Left lung (tissue), 10 donors: Measurements from ENCODE around the gene CLDN19. TPM values are rescaled to one million over a fixed set of nuclear protein-coding genes. Genes with fewer than 3 reads are reported as not detected.

Experiments
- ATAC-seq: fragments of 200-7000 bp; cut with Tn5 transposase; one replicate; pipeline ENCODE4 v1.9.1; 2020; ENCODE audit warnings: moderate library complexity
- DNase-seq, 4 donors: peaks; one replicate each; pipeline ENCODE4 v3.0.0-alpha.2; 2013 to 2020
- H3K27ac ChIP-seq, 2 donors: fragments of 200-600 bp; sonication (generic) in 1 of 2; one replicate each; pipeline versions ENCODE4 v1.5.0 to v1.8.0; 2020 to 2021
- H3K27me3 ChIP-seq, 2 donors: fragments of 200-600 bp; sonication (generic) in 1 of 2; one replicate each; pipeline versions ENCODE4 v1.5.0 to v1.8.0; 2020 to 2021
- H3K36me3 ChIP-seq, 2 donors: fragments of 200-600 bp; sonication (generic) in 1 of 2; one replicate each; pipeline versions ENCODE4 v1.5.0 to v1.8.0; 2020 to 2021
- H3K4me1 ChIP-seq, 2 donors: fragments of 200-600 bp; one replicate each; pipeline ENCODE4 v1.8.0; 2021
- H3K4me3 ChIP-seq, 2 donors: fragments of 200-600 bp; sonication (generic) in 1 of 2; one replicate each; pipeline versions ENCODE4 v1.5.0 to v1.8.0; 2020 to 2021; ENCODE audit warnings: mild to moderate bottlenecking in 1 of 2
- H3K9me3 ChIP-seq, 2 donors: fragments of 200-600 bp; sonication (generic) in 1 of 2; one replicate each; pipeline versions ENCODE4 v1.5.0 to v1.8.0; 2020 to 2021
- intact Hi-C, 2 donors: fragments of 100-400 bp; cut with DNase I; formaldehyde crosslinking; loops; one replicate each; pipeline versions ENCODE4 v1.11.2 to v1.14.2; 2022
- polyA plus RNA-seq, 6 donors: library from polyadenylated mRNA; unstranded; fragments of 120-200 nt; gene quantifications; one replicate each; pipeline ENCODE4 v1.2.1, GENCODE V29; 2013; ENCODE audit not compliant: insufficient read length in 6 of 6
- total RNA-seq, 2 donors: library from RNA; stranded (reverse); fragmentation: NEBNext Ultra II Directional; extraction: Animal tissue kit (Norgen Biotek cat#: 25700); gene quantifications; one replicate each; pipeline ENCODE4 v1.2.1, GENCODE V29; 2021
- TF ChIP-seq, protein P1 (sequence below), 2 donors: fragments of 200-600 bp; sonication (generic) in 1 of 2; IDR thresholded peaks; one replicate each; pipeline versions ENCODE4 v1.5.0 to v1.8.0; 2021; ENCODE audit warnings: antibody characterized with exemption in 2 of 2
- donor health status: DM: no; HTN: yes; CAD: no.
- donor health status: DM: no; HTN: no; CAD: no.

The CLDN19 gene
- total and polyA plus RNA-seq, 8 donors, result 16.5 to 24.1 (median 21.0) TPM; not detected in 2

DNA sequence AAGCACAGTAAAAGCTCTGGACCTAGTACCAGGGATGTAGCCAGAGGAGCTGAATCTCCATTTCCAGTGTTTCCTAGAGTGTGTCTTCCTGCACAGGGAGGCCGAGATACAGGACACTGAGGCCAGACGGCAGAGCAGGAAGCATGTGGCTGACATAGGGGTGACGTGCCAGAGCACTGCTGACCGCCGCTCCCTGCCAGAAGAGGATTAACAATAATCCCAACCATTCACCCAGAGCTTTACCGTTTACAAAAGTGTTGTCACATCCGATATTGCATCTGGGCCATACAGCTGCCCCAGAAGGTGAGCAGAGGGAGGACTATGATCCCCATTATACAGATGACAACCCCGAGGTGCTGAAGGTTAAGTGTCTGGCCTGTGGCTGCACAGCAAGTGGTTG, 5.8 kb upstream of the CLDN19 start:
- intact Hi-C loops, result loop anchor here in 1 of 2 donors (5.0 kb wide), 1 partner anchor 169 kb away; no protein-coding TSS in a partner anchor
- DNase-seq (no peak), ATAC-seq (no peak)
- H3K27ac ChIP-seq, result no peak overlapping the region
- no peak overlapping the region for H3K4me3 ChIP-seq
- TF ChIP-seq, protein P1, sequence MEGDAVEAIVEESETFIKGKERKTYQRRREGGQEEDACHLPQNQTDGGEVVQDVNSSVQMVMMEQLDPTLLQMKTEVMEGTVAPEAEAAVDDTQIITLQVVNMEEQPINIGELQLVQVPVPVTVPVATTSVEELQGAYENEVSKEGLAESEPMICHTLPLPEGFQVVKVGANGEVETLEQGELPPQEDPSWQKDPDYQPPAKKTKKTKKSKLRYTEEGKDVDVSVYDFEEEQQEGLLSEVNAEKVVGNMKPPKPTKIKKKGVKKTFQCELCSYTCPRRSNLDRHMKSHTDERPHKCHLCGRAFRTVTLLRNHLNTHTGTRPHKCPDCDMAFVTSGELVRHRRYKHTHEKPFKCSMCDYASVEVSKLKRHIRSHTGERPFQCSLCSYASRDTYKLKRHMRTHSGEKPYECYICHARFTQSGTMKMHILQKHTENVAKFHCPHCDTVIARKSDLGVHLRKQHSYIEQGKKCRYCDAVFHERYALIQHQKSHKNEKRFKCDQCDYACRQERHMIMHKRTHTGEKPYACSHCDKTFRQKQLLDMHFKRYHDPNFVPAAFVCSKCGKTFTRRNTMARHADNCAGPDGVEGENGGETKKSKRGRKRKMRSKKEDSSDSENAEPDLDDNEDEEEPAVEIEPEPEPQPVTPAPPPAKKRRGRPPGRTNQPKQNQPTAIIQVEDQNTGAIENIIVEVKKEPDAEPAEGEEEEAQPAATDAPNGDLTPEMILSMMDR (IDR thresholded peaks at IDR 0.05), result no peak
- H3K4me1 ChIP-seq, result peaks cover 0 to 5% of the 10 kb centered on the region in 2 donors
- H3K36me3 ChIP-seq, result peaks cover 0 to 48% of the 10 kb centered on the region in 2 donors
- H3K27me3 ChIP-seq, result no peaks in the 10 kb centered on the region
- no peaks in the 10 kb centered on the region for H3K9me3 ChIP-seq

DNA sequence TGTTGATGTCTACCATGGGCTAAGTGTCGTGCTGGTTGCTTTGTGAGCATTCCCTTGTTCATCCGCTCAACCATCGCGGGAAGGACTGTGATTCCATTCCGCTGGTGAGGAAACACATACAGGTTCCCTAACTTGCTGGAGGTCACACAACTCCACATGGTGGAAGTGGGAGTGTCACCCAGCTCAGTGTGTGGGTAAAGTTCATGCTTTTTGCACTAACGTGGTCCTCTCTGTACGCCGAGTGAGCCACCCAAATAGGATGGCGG, 4.0 kb upstream of the CLDN19 start:
- TF ChIP-seq, protein P1 (IDR thresholded peaks at IDR 0.05), result no peak
- no peak overlapping the region for H3K4me3 ChIP-seq
- DNase-seq, result no peak
- H3K9me3 ChIP-seq, result no peaks in the 10 kb centered on the region
- peaks cover 0 to 5% of the 10 kb centered on the region in 2 donors for H3K27me3 ChIP-seq
- H3K4me1 ChIP-seq, result peaks cover 0 to 2% of the 10 kb centered on the region in 2 donors
- H3K36me3 ChIP-seq, result peaks cover 0 to 33% of the 10 kb centered on the region in 2 donors
- no peak overlapping the region for H3K27ac ChIP-seq
- ATAC-seq, result no peak
- intact Hi-C loops, result no loop called here

DNA sequence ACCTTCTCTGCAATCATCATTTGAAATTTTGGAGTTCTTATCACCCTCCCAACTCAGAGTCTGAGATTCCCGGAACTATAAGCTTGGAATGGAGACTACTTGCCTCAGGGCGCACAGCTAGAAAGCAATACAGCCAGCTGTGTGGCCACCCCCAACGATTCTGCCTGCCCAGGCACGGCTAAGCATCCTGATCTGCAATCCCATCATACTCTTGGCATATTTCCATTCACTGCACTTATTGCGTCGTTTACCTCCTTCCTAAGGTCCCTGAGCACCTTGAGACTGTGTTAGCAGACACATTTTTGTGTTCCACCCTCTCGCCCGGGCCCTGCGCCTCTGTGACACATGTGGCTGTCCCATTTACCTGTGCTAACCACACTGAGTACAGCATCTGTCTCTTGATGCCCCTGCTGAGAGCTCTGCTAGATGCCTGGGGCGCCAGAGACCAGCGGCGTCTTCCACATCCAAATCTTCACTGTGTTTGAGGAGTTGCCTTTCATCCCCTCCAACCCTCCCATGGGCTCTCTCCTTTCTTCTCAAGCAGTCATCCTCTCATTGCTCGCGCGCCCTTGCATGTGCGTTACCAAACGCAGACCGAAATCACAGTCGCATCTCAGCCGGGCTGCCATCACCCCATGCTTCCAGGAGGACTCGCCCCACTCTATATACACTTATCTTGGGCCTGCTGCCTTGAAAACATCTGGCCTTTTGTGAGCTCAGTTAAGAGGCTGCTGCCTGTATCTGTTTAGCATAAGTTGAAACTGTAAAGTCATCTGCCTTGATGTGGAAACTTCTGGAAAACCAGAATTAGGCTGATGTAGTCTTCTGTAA, 3.5 kb upstream of the CLDN19 start:
- TF ChIP-seq, protein P1 (IDR thresholded peaks at IDR 0.05), result no peak
- no peak for DNase-seq
- H3K27me3 ChIP-seq, result peaks cover 0 to 5% of the 10 kb centered on the region in 2 donors
- H3K4me3 ChIP-seq, result no peak overlapping the region
- peaks cover 0 to 28% of the 10 kb centered on the region in 2 donors for H3K36me3 ChIP-seq
- intact Hi-C loops, result no loop called here
- no peaks in the 10 kb centered on the region for H3K4me1 ChIP-seq
- no peak for ATAC-seq
- no peaks in the 10 kb centered on the region for H3K9me3 ChIP-seq
- H3K27ac ChIP-seq, result no peak overlapping the region

DNA sequence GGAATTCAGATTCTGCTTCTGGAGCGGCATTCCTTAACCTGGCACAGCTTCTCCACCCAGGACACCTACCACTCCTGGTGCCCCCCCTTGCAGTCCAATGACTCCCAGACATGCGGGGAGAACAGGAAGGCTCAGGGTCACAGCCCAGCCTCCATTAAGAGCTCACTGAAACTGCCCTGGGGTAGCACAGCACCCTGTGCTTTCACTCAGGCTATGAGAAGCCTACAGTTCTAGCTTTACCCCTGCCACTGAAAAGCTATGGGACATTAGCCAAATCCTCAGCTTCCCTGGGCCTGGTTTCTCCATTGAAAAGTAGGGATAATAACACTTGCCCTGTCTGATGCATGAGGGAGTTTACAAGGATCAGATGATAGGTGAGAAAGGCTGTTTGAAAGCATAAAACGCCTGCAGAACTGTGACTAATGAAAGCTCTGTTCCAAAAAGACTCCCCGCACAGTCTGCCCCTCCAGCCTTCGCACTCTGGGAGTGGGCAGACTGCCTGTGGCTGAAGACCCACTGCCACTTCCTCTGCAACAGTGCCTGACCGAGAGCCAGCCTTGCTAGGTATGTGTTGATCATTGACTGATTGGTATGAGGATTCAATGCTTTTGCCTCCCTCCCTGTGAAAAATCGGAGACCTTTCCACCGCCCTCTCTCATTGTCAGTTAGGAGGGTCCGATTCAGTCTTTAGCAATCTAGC, 2.7 kb upstream of the CLDN19 start:
- TF ChIP-seq, protein P1 (IDR thresholded peaks at IDR 0.05), result no peak
- Histone ChIP-seq H3K4me3 (no peak overlapping the region), H3K4me1 (no peaks in the 10 kb centered on the region), H3K36me3 (peaks cover 0 to 20% of the 10 kb centered on the region in 2 donors), H3K9me3 (no peaks in the 10 kb centered on the region), H3K27me3 (peaks cover 0 to 5% of the 10 kb centered on the region in 2 donors), H3K27ac (no peak overlapping the region)
- no peak for DNase-seq
- ATAC-seq, result no peak
- intact Hi-C loops, result no loop called here

DNA sequence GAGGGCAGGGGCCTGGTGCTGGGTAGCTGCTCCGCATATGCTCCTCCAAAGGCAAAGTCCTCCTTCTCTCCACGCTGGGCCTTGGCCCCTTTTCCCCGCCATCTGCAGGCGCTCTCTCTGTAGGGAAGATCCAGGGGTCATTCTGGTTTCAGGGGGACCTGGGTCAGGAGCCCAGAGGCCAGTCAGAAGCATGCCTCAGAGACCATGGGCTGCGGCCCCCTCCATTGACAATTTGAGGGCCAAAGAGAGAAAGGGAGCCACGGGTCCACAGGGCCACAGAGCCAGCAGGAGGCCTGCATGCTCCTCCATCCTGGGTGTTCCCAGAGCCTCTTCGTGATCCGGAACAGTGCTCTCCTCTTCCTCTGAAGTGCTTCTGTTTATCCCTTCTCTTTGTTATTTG, 2.1 kb upstream of the CLDN19 start:
- ATAC-seq, result no peak

More for the DNA sequence above, 2.1 kb upstream of the CLDN19 start:
- intact Hi-C loops, result no loop called here
- H3K4me3 ChIP-seq, result no peak overlapping the region
- no peaks in the 10 kb centered on the region for H3K9me3 ChIP-seq
- TF ChIP-seq, protein P1 (IDR thresholded peaks at IDR 0.05), result no peak
- peaks cover 0 to 5% of the 10 kb centered on the region in 2 donors for H3K27me3 ChIP-seq
- no peak overlapping the region for H3K27ac ChIP-seq
- H3K4me1 ChIP-seq, result peaks cover 0 to 4% of the 10 kb centered on the region in 2 donors
- no peak for DNase-seq
- H3K36me3 ChIP-seq, result peaks cover 0 to 15% of the 10 kb centered on the region in 2 donors
